ENCODE data around the gene VPS8.

VPS8 gene

GRCh38 chr3:185062191-185062590, 250.2 kb downstream of the VPS8 start:
- DNase-seq = no peak

- DNase-seq = no peak
Observed at GRCh38 chr3:185063431-185063830, 251.5 kb downstream of the VPS8 start.

- DNase-seq = no peak
Observed at GRCh38 chr3:185065059-185065458, 253.1 kb downstream of the VPS8 start.

DNA sequence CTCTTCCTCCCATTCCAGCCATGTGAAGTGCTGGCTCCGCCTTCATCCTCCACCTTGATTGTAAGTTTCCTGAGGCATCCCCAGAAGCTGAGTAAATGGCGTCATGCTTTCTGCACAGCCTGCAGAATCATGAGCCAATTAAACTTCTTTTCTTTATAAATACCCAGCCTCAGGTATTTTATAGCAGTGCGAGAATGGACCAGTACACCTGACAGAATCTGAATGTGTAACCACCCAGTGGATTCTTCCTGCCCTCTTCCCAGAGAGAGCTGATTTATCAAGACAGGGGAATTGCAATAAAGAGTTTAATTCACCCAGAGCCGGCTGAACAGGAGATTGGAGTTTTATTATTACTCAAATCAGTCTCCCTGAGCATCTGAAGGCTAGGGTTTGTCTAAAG, 254.3 kb downstream of the VPS8 start:
- DNase-seq = no peak

DNA sequence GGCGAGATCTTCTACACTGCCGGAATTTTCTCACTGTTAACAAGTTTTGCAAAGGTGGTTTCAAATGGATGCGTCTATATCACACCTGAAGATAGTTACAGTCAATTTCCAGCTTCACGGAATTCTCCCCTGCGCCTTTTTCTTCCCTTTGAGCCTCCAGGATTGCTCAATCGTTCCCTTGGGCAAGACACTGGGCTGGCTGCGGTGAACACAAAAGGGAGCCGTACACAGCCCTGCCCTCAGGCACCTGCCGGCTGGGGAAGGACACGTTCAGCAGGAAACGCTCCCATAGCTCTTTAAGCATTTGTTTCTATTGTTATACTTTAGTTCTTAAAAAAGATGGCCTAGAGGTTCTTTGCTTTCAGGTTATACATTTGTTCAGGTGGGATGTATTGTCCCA, 255.2 kb downstream of the VPS8 start:
- DNase-seq = no peak

DNA sequence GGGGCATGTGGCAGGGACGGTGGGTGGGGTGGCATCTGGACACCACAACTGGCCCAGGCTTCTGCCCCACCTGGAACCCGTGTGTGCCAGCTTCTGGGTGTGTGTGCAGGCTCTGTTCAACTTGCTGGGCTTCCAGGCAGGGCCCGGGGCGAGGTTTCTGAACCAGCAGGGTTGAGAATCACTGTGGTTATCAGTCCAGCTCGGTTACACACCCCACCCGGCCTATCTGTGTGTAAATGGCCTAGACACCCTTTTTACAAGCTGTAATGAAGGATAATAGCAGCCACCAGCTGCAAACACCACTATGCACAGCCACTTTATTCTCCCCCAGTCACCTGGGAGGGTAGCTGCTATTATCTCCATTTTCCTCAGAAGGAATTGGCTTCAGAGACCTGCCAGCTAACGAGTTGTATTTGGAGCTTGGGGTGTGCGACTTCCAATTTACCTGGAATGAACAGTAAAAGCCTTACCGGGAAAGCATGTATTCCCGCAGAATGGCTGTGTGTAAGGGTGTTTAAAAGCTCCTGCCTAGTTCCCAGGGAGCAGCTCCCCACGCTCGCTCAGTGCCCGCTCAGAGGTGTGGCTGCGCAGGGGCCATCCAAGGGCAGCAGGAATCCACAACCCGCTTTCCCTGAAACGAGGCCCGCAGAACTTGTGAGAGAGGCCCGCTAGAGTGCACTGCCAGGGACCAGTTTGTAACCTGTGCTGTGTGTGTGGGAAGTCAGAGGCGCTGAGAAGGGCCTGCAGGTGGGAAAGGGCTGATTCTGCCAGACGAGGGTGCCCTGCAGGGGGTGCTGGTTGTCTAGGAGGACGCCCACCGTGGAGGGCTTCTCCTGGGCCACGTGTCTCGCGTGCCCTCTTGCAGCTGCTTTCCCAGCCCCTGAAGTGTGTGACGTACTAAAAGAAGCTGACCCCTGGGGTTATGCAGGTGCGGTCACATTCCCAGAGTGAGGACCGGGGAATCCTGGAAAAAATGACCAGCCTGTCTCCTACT, 257.4 kb downstream of the VPS8 start:
- DNase-seq = no peak

GRCh38 chr3:185070491-185071286, 258.7 kb downstream of the VPS8 start:
- peak; percentile 31 for DNase-seq

DNA sequence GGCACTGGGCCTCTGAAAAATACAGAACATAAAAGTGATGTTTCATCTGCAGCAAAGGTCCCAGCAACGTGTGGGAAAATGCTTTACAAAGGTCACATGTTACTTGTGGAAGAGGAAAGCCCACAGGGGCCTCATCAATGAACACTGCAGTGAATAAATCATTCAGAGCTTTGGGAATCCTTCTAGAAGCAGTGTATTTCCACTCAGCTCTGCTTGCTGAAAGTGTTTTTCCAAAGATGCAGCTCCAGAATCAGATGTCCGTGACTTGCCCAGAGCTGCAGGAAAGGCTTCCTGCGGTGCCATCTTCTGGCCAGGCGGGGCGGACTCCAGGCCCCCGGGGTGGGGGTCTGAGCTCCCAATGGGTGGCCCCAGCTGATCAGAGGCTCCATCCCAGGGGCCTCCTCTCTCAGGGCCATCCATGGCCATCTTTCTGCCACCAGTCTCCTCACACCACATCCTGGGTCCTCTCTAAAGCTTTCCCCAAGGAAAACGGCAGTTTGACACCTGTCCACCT, 259.4 kb downstream of the VPS8 start:
- DNase-seq = no peak

DNA sequence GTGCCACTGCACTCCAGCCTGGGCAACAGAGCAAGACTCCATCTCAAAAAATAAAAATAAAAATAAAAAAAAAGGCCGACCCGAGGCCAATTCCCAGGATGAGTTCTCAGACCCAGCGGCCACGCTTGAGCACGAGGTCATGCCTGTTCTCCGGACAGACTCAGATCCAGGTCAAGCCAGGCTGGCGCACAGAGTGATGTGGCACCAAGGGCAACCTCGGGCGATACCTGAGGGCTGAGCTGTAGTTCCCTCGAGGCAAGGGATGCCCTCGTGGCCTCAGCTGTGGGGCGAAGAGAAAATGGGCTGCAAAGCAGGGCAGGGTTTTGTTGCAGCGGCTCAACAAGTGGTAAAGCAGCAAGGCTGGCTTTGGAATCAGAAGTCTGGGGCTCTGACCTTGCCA, 263.6 kb downstream of the VPS8 start:
- DNase-seq = no peak

DNA sequence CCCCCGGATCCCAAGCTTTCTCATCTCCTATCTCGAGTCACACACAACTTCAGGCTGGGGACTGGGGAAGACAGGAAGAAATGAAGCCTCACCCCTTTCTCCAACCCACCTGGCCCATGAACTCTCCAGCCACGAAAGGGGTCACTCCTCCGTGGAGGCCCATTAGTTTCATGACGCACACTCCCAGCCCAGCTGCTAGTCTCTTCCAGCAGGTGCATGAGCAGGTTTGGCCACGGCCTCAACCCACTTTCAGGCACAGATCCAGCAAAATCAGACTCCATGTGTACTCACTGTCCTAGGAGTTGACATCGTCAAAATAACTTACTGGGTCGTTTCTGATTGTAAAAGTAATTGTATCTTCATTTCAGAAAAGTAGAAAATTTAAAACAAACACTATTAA, 264.3 kb downstream of the VPS8 start:
- DNase-seq = no peak

DNA sequence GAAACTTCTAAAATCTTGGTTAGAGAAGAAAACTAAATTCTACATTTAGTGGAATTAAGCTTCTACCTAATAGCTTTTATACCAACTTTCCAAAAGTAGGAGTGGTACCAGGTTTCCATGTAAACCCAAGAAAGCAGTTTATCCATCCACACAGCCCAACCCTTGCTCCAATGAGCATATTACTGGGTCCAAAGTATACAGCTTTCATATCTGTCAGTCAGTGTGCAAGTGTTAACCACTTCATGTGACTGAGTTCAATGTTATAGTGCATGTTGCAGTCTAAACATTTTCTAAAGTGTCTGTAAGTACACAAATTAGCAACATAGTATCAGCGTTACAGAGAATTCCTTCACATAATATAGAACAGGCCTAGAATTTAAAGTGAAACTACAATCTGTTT, 267.7 kb downstream of the VPS8 start:
- no peak for DNase-seq

DNA sequence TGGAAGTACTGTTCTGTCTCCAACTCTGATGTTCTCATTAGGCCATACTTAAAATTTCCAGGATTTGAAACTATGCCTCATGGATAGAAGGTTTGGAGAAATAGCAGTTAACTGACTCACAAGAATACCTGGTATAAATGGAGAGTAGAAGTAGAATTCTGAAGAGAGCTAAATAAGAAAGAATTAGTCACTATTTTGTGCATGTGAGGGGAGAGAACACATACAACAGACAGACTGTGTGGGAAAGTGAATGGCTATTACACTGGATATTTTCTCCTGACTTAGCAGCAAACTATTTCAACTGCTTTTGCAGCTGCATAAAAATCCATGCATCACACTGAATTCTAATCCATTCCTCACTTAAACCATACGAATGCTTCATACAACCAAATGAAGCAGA, 269.6 kb downstream of the VPS8 start:
- DNase-seq = peak; percentile 53

DNA sequence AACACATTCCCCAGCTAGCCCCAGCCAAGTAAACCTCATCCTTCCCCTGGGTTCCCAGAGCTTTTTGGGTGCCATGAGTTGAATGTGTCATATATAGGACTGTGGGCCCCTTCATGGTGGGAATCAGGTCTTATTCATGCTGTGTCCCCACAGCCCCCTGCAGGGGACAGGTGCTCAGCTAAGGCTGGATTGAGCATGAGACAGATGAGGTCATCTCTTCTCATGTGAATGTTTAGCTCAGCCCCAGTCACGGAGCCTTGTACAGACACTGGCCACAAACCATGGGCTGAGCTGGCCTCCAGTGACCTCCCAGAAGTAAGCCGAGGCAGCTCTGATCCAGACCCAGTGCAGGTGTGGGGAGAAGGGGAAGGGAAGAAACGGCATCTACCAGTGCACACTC, 270.2 kb downstream of the VPS8 start:
- DNase-seq = no peak

DNA sequence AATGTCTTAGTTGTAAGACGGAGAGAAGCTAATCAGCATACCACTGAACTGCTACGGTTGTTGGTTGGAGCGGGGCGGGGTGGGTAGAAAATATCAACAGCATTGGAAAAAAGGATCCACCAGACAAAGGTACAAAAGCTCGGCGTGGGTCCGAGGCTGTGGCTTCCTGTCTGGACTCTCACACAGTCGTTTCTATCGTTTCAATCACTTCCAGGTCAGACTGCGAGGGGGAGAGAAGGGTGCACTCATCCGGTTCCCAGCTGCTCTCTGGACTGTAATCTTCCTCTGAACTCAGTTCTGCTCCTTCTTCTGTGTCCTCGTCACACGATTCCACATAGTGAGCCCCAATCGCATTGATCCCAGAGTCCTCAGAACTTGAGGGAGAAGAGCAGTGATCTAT, 270.9 kb downstream of the VPS8 start:
- DNase-seq = no peak

GRCh38 chr3:185084402-185084801, 272.4 kb downstream of the VPS8 start:
- no peak for DNase-seq

DNA sequence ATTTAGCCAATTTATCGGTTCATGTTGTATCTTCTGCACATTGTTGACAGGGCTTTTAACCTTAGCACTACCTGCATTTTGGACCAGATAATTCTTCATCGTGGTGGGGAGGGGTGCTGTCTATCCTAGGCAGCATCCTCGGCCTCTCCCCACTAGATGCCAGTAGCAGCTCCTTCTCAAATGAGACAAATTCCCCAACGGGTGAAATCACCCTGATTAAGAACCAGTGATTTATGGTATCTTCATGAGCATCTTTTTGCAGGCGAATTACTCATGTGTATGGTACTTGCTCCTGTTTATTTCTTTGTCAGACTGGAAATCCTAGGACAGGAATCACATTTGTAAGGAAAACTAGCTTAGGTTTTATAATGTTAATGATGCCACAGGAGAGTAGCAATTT, 272.9 kb downstream of the VPS8 start:
- DNase-seq = peak; percentile 86

DNA sequence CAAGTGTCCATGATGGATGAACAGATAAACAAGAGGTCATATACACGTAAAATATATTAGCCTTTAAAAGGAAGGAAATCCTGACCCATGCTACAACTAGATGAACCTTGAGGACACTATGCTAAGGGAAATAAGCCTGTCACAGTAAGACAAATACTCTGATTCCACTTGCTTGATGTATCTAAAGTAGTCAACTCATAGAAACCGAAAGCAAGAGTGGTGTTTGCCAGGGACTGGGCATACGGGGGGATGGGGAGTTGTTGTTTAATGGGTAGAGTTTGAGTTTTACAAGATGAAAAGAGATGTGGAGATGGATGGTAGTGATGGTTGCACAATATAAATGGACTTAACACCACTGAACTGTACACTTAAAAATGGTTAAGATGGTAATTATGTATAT, 275.5 kb downstream of the VPS8 start:
- DNase-seq = no peak

DNA sequence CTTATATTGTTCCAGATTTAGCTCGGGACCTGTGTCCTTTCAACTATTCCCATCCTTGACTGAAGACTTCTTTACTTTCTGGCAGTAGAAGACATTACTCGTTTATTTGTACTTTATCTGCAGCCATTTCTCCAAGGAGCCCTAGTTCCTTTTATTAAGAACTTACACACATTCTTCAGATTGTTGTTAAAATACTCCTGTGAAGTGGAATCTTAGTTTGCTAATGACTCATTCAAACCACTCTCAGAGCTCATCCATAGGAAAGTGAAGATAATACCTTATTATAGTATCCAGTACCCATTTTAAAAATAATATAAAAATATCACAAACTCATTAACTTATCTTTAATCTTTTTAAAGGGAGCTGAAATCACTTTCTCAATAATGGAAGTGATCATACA, 277.4 kb downstream of the VPS8 start:
- DNase-seq = peak; percentile 66

DNA sequence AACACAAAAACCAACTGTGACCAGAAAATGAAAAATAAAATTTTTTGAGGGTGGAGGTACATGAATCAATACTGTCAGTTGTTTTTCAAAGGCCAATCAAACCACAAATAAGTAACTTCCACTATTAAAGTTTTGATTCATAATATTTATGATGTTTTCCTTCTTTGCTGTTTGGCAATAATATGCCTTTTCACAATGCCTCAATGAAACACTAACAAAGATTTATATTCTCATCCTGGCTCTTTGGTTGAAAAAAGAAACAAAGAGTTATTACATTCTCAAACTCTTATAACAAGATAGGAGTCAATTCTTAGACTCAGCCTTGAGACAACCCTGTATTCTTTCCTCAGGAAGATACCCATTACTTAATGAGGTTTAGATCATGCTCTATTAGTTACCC, 277.8 kb downstream of the VPS8 start:
- no peak for DNase-seq

GRCh38 chr3:185090811-185091210, 278.8 kb downstream of the VPS8 start:
- no peak for DNase-seq

DNA sequence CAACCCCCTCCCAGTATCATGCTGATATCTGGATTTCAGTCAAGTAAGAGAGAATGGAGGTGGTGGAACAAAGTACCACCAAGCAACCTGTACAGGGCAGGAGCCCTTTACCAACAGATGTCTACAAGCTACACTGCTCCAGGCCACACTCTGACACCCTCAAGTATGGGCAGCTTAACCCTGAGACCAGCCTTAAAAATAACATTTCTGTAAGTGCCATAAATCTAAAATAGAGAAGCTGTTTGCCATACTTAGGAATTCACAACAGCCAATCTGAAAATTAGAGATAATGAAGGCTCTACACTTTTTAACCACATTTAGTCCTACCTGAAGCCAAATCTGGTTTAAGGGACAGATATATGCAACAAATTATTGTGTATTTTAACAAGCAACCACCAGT, 281.1 kb downstream of the VPS8 start:
- no peak for DNase-seq

GRCh38 chr3:185094697-185095096, 282.7 kb downstream of the VPS8 start:
- peak; percentile 33 for DNase-seq
